HG03378 (cell line): ENCODE results near the gene CDX1.

Source experiments
- ATAC-seq: cut with Tn5 transposase; IDR thresholded peaks from one replicate; pipeline ENCODE4 v1.9.1; 2021; ENCODE audit warnings: mild to moderate bottlenecking, moderate library complexity; ENCODE audit not compliant: unreplicated experiment

CDX1 gene

DNA sequence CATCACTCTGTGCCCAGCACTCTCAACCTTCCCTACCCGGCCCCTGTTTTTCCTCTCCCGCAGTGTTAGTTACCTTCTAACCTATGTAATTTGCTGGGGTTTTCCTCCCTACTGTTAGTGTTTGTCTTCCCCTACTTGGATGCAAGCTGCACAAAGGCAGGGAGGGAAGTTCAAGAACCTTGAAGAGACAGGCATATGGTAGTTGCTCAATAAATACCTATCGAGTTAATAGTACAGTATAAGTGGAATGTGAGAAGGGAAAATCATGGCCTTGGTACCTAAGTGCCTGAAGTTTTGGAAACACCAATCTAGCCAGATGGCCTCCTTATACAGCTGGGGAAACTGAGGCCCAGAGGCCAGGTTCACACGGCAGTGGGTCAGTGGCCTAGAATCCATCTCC is 35.1 kb upstream of the CDX1 start:
- no peak for ATAC-seq

GRCh38 chr5:150131978-150132694 is 34.4 kb upstream of the CDX1 start:
- ATAC-seq: no peak

GRCh38 chr5:150132740-150133139 is 33.8 kb upstream of the CDX1 start:
- ATAC-seq: no peak

DNA sequence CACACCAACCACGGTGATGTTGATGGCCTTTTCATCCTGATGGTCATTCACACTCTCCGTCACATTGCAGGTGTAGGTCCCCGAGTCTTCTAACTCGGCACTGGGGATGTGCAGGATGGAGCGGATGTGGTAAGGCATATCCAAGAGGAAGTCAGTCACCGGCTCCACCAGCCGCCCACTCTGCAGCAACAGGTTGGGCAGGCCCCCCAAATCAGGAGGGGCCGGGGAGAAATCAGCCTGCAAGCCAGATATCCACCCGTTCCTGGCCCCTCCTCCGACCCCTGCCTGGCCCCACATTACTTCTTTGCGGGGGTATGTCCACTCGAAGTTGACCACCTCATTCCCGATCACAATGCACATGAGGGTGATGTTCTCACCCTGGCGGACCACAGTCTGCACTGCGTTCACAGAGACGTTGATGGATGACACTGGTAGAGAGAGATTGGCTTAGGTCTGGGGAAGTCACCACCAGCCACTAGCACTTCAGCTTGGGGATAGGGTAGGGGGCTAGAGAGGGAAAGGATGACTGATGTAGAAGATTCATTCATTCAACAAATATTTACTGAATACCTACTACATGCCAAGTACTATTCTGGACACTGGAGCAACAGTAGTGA is 32.9 kb upstream of the CDX1 start:
- ATAC-seq: no peak

GRCh38 chr5:150134198-150134588 is 32.4 kb upstream of the CDX1 start:
- ATAC-seq: no peak

- ATAC-seq: no peak
Measured at GRCh38 chr5:150135557-150136304, 30.8 kb upstream of the CDX1 start.

DNA sequence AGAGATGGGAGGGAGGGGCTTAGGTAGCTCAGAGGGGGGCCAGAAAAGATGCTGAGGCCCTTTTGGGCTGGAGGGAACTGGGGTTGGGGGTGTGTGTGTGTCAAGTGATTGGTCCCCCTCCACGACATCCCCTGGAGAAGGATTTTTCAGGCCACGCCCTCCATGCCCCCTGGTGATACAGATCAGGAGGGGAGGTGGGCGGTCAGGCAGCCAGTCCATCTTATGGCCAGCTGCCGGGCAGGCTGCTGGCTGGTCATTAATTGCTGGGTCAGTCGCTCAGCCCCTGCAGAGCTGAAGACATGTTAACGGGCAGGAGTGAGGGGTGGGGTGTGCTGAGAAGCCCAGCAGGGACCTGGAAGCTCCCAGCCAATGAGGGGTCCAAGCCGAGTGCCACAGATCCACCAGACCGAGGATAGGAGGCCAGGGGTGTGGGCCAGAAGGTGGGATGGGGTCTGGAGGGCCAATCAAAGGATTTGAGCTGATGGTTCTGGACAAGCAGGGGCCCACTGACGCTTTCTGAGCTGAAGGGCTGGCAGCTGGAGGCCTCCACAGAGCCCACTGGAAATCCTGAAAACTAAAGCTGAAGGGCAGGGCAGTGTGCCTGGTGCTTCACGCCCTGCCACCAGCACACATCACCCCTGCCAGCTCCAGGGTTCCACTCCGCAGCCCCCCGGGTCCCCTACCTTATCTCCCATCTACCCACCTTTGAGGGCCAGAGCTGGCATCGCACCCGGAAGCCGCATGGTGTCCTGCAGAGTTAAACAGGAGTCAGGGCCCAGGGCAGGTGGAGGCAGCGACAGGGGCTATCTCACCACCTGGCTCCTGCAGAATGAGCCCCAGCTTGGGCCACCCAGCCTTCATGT is 30.0 kb upstream of the CDX1 start:
- ATAC-seq: no peak

GRCh38 chr5:150137168-150137957 is 29.2 kb upstream of the CDX1 start:
- no peak for ATAC-seq

DNA sequence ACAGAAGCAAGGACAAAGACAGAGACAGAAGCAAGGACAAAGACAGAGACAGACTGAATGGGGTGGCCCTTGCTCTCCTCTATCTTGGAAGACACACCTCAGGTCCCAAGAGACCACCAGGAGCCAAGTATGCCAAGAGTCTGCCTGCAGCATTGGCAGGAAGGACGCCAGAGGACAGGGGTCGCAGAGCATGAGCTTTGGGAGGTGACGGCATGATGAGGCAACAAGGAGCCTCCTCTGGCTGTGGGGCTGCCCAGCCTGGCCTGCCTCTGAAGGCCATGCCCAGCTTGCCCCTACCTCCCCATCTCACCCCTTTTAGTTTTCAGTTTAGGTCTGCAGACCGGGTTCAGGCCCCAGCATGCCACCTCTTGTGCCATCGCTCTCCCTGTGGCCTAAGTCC is 28.6 kb upstream of the CDX1 start:
- no peak for ATAC-seq

- ATAC-seq: no peak
Measured at GRCh38 chr5:150138551-150139265, 27.9 kb upstream of the CDX1 start.

GRCh38 chr5:150139334-150139733 is 27.2 kb upstream of the CDX1 start:
- no peak for ATAC-seq

DNA sequence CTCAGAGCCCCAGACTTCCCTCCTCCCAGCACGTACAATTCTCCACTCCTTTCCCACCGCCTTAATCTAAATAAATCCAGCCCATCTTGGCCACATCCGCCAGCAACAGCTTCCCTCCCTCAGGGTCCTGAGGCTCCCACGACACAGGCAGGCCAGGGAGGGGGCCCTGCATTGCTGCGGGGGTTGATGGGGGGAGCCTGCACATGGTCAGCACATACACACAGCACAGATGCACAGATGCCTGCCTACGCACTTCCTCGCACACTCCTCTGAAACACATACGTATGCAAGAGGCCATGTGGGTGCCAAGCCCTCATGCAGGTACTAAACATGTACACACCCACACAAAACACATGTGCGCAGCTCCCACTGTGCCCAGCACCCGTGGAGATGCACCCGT is 25.7 kb upstream of the CDX1 start:
- no peak for ATAC-seq

- no peak for ATAC-seq
Measured at GRCh38 chr5:150141544-150142184, 24.9 kb upstream of the CDX1 start.

DNA sequence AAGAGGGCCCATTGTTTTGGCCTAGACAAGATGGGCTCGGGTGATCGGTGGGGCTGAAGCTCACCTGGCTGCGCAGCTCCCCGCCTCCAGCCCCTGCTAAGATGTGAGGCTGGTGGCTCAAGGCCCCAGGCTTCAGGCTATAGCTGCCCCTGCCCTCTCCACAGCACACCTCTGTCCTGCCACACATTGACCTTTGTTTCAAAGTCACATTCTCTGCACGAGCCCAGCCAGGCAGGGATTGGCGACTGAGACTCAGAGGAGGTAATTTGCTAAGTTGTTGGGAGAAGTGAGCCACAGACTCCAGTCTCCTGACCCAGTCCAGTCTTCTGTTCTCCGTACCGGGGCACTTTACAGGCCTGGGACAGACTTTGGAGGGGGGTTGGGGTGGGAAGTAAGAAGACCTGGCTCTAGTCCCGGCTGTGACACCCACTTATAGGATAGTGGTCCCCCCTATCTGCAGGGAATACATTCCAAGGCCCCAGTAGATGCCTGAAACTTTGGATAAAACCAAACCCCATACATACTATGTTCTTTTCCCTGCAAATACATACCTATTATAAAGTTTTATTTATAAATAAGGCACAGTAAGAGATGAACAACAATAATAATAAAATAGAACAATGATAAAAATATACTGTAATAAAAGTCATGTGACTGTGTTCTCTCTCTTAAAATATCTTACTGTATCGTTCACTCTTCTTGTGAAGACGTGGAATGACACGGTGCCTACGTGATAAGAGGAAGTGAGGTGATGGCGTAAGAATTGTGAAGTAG is 24.2 kb upstream of the CDX1 start:
- ATAC-seq: no peak

GRCh38 chr5:150142959-150143349 is 23.6 kb upstream of the CDX1 start:
- ATAC-seq: no peak

- no peak for ATAC-seq
Measured at GRCh38 chr5:150143350-150144245, 23.0 kb upstream of the CDX1 start.

DNA sequence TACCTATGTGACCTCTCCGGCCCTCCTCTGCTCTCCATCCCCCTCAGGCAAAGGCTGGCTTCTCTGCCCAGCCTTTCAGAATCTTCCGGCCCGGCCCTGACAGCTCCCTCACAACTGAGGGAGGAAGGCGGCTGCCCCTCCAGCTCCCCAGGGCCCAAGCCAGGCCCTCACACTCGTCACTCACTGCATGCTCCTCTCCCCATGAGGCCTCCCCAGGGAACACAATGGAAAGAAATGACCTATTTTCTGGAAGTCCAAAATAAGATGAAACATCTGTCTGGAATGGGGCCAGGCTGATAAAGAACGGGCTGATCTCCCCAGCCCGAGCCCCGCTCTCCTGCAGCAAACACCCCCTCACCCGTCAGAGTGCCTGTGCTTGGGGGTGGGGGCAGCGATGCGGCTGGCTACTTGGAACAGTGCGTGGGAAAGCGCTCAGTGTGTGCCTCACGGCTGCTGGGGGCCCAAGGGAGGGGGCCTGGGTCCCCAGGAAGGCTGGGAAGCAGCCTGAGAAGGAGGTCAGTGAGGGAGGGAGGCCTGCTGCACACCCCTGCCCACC is 22.3 kb upstream of the CDX1 start:
- ATAC-seq: no peak
